Body of pancreas (tissue), 4 donors: ENCODE measurements around the gene IP6K3. TPM values are rescaled to one million over a fixed set of nuclear protein-coding genes. Genes with fewer than 3 reads are reported as not detected.

ENCODE experiments used
- ATAC-seq: fragments of 150-250 bp; one replicate; pipeline ENCODE4 v1.9.1; 2016
- DNase-seq, 4 donors: peaks; one replicate each; pipeline ENCODE4 v3.0.0-alpha.2; 2019
- H3K27ac ChIP-seq, 4 donors: fragments of 200-600 bp; sonication (generic); 1 replicate in 3 of 4; 2 replicates in 1 of 4; pipeline versions ENCODE4 v1.5.1 to v1.6.1; 2016 to 2019; ENCODE audit warnings: mild to moderate bottlenecking in 1 of 4, mixed read lengths in 1 of 4, moderate library complexity in 1 of 4
- H3K27me3 ChIP-seq, 2 donors: fragments of 200-600 bp; sonication (generic); one replicate each; pipeline ENCODE4 v1.6.0; 2016; ENCODE audit warnings: mild to moderate bottlenecking in 1 of 2
- H3K36me3 ChIP-seq, 2 donors: fragments of 200-600 bp; sonication (generic); replicated peaks in 1 of 2; 2 replicates each; pipeline ENCODE4 v1.5.1; 2016; ENCODE audit warnings: low read depth in 2 of 2; ENCODE audit not compliant: insufficient read depth in 1 of 2
- H3K4me1 ChIP-seq: fragments of 200-600 bp; sonication (generic); one replicate; pipeline ENCODE4 v1.6.0; 2016
- H3K4me3 ChIP-seq, 2 donors: fragments of 200-600 bp; sonication (generic); 1 replicate in 1 of 2; 2 replicates in 1 of 2; pipeline ENCODE4 v1.5.1; 2016 to 2019
- H3K9me3 ChIP-seq, 3 donors: fragments of 200-600 bp; sonication (generic); 1 replicate in 2 of 3; 2 replicates in 1 of 3; pipeline ENCODE4 v1.5.1; 2016
- CTCF ChIP-seq, 7 experiments: fragments of 450-650 bp in 4 of 7; fragments of 200-600 bp in 3 of 7; sonication (generic) in 3 of 7; IDR thresholded peaks; one replicate each; pipeline ENCODE4 v1.5.1; 2016 to 2019; ENCODE audit warnings: antibody characterized with exemption in 7 of 7
- POLR2A ChIP-seq, 3 donors: fragments of 450-650 bp; IDR thresholded peaks; one replicate each; pipeline ENCODE4 v1.6.1; 2016; ENCODE audit warnings: antibody characterized with exemption in 3 of 3, mild to moderate bottlenecking in 2 of 3
- WGBS, 2 donors: methylation state at CpG; one replicate each; pipeline ENCODE4 v1.1.5; 2017; 5-methylcytosine and 5-hydroxymethylcytosine counted together
- intact Hi-C: fragments of 100-400 bp; cut with DNase I; formaldehyde crosslinking; loops from one replicate; pipeline ENCODE4 v1.15.1; 2023
- total RNA-seq, 2 donors: library from RNA; depleted of rRNA; stranded (reverse); fragments of >200 nt; gene quantifications; one replicate each; pipeline ENCODE4 v1.1.0, GENCODE V29; 2016

Gene IP6K3
- total RNA-seq, 2 donors from 2014 or later, result not detected

GRCh38 chr6:33732385-33732784 lies 14.3 kb downstream of the IP6K3 start:
- DNase-seq, result no peak
- TF ChIP-seq CTCF (IDR thresholded peaks at IDR 0.05) (no peak), POLR2A (IDR thresholded peaks at IDR 0.05) (no peak)
- ATAC-seq, result no peak

DNA sequence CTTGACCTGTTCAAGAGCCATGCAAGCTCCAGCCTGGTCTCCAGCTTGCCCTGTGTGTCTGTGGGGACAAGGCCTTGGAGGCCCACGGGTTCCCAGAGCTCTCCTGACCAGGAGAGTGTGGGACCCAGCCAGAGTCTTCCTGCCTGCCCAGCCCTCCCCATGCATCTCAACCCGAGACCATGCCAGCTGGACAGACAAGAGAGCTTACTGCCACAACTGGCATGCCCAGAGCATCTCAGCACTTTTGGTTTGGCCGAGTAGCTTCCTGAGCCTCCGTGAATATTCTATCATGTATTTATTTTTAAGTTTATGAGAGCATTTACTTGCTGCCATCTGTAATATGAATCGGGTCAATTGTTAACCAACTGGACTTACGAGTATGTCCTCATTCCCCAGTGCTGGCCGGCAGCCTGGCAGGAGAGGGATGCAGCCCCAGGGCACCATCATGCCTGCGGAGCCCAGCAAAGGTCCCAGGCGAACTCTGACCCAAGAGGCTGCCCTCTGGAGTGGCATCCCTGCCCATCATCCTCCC lies 14.9 kb downstream of the IP6K3 start:
- Histone ChIP-seq H3K4me3 (no peak overlapping the region), H3K27me3 (no peaks in the 10 kb centered on the region), H3K4me1 (peaks cover 32% of the 10 kb centered on the region), H3K9me3 (no peaks in the 10 kb centered on the region), H3K36me3 (no peaks in the 10 kb centered on the region), H3K27ac (peak overlapping the region in 2 of 4 donors; percentile 87 to 94)
- WGBS, 2 donors, result 33 to 62% methylated on average over 8 to 9 of the region's 9 CpGs
- no peak for ATAC-seq
- TF ChIP-seq POLR2A (IDR thresholded peaks at IDR 0.05) (no peak), CTCF (IDR thresholded peaks at IDR 0.05) (no peak)
- intact Hi-C loops, result no loop called here
- DNase-seq, result peak in 3 of 4 donors; percentile 35 to 81 (median 78)

More at GRCh38 chr6:33732385-33732784, 14.3 kb downstream of the IP6K3 start:
- Histone ChIP-seq H3K27ac (peak overlapping the region in 2 of 4 donors; percentile 87 to 94), H3K36me3 (no peaks in the 10 kb centered on the region), H3K9me3 (no peaks in the 10 kb centered on the region), H3K4me3 (no peak overlapping the region), H3K27me3 (no peaks in the 10 kb centered on the region), H3K4me1 (peaks cover 32% of the 10 kb centered on the region)
- intact Hi-C loops, result no loop called here
- 86 to 97% methylated on average over 4 to 6 of the region's 6 CpGs for WGBS, 2 donors

- no peak for ATAC-seq
- no peak overlapping the region for H3K4me3 ChIP-seq
- no peaks in the 10 kb centered on the region for H3K27me3 ChIP-seq
- H3K4me1 ChIP-seq, result peaks cover 35% of the 10 kb centered on the region
- H3K36me3 ChIP-seq, result no peaks in the 10 kb centered on the region
- no peak for TF ChIP-seq CTCF (IDR thresholded peaks at IDR 0.05)
- no peak for TF ChIP-seq POLR2A (IDR thresholded peaks at IDR 0.05)
- 73 to 81% methylated on average over 3 to 7 of the region's 7 CpGs for WGBS, 2 donors
- intact Hi-C loops, result no loop called here
- peak overlapping the region in 2 of 4 donors; percentile 87 to 94 for H3K27ac ChIP-seq
- no peak for DNase-seq
- H3K9me3 ChIP-seq, result no peaks in the 10 kb centered on the region
Measured at GRCh38 chr6:33731035-33731434, 15.7 kb downstream of the IP6K3 start.

DNA sequence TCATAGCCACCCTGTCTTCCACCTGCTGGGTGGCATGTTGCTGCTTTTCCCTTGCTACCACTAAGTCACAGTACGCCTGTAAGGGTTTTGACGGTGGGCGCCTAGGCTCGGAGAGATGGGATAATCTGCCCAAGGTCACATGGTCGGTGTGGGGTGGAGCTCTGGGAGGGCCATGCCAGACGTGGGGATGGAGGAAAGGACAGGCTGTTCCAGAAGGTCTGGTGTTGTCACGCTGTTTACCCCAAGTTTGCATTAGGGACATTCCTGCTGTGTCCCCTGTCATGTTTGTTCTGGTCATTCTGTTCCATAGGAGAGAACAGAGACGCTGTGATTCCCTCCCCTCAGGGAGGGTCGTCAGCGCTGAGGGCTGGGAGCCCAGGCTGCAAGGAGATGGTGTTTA lies 16.1 kb downstream of the IP6K3 start:
- ATAC-seq (no peak), DNase-seq (peak in 1 of 4 donors; percentile 32)
- WGBS, 2 donors, result 55 to 65% methylated on average over 7 to 10 of the region's 10 CpGs
- Histone ChIP-seq H3K27me3 (no peaks in the 10 kb centered on the region), H3K9me3 (no peaks in the 10 kb centered on the region), H3K4me3 (no peak overlapping the region), H3K4me1 (peaks cover 35% of the 10 kb centered on the region), H3K36me3 (no peaks in the 10 kb centered on the region), H3K27ac (peak overlapping the region in 2 of 4 donors; percentile 87 to 94)
- intact Hi-C loops, result no loop called here
- no peak for TF ChIP-seq POLR2A (IDR thresholded peaks at IDR 0.05)

DNA sequence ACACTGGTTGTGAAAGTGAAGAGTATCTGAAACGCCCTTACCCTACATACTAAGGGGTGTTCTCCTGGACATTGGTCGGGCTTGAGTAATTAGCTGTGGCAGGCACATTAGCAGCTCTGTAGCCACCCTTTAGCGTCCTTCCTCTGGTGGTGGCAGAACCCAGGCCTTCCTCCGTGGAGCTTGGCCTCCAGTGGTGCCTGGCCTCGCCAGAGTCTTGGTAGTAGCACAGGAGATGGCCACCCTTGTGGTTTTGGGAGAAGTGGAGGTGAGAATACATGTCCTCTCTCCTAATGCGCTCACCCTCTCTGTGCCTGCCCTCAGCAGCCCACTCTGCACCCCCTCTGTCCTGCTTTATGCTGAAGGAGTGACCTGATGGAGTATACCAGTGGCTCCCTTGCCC lies 17.6 kb downstream of the IP6K3 start:
- no peak for ATAC-seq
- no peaks in the 10 kb centered on the region for H3K9me3 ChIP-seq
- H3K27me3 ChIP-seq, result no peaks in the 10 kb centered on the region
- no peak overlapping the region for H3K4me3 ChIP-seq
- no peak for DNase-seq
- 94 to 96% methylated on average over 4 to 6 of the region's 6 CpGs for WGBS, 2 donors
- H3K36me3 ChIP-seq, result no peaks in the 10 kb centered on the region
- peak overlapping the region; percentile 62 to 83 (median 78) for H3K27ac ChIP-seq
- peaks cover 35% of the 10 kb centered on the region for H3K4me1 ChIP-seq
- intact Hi-C loops, result no loop called here
- TF ChIP-seq POLR2A (IDR thresholded peaks at IDR 0.05) (no peak), CTCF (IDR thresholded peaks at IDR 0.05) (no peak)
